Activated CD4-positive, alpha-beta T cell treated with anti-CD3 and anti-CD28 coated beads for 36 hours (primary cell): Measurements from ENCODE around the gene LPCAT3. TPM values are rescaled to one million over a fixed set of nuclear protein-coding genes. Genes with fewer than 3 reads are reported as not detected.
A peak's percentile ranks its signal among the peaks of the same experiment; 100 is the strongest.

Source experiments
- ATAC-seq: fragments of 200-7000 bp; cut with Tn5 transposase; one replicate; pipeline ENCODE4 v1.10.0; 2021; ENCODE audit warnings: mild to moderate bottlenecking, moderate library complexity
- CTCF ChIA-PET: fragments of 350-600 bp; sonication (Branson Sonifier 250); formaldehyde crosslinking; loops from one replicate; lab custom pipeline; 2021; ENCODE audit warnings: antibody characterized with exemption; lab: Charles Lee
- POLR2A ChIA-PET: fragments of 350-600 bp; sonication (Branson Sonifier 250); formaldehyde crosslinking; loops from one replicate; lab custom pipeline; 2021; ENCODE audit warnings: antibody characterized with exemption, inconsistent platforms; lab: Charles Lee
- DNase-seq: peaks from one replicate; pipeline ENCODE4 v3.0.0-alpha.2; 2020
- H3K27ac Mint-ChIP-seq: one replicate; pipeline ENCODE4 v1.8.0; 2021; ENCODE audit warnings: mixed read lengths
- H3K27me3 Mint-ChIP-seq: one replicate; pipeline ENCODE4 v1.8.0; 2021; ENCODE audit warnings: mixed read lengths
- H3K36me3 Mint-ChIP-seq: one replicate; pipeline ENCODE4 v1.8.0; 2021; ENCODE audit warnings: low read depth, mixed read lengths
- H3K4me1 Mint-ChIP-seq: one replicate; pipeline ENCODE4 v1.8.0; 2021; ENCODE audit warnings: mixed read lengths
- H3K4me3 Mint-ChIP-seq: one replicate; pipeline ENCODE4 v1.8.0; 2021; ENCODE audit warnings: mild to moderate bottlenecking, moderate library complexity, mixed read lengths
- H3K9me3 Mint-ChIP-seq: one replicate; pipeline ENCODE4 v1.8.0; 2021; ENCODE audit warnings: low read depth, mixed read lengths
- intact Hi-C, 2 experiments: fragments of 100-400 bp; cut with DNase I in 1 of 2; cut with micrococcal nuclease in 1 of 2; formaldehyde crosslinking; loops; one replicate each; pipeline versions ENCODE4 v1.14.2 to v1.15.1; 2022 to 2024; cut with DNase I, micrococcal nuclease
- total RNA-seq, 2 experiments: library from RNA; stranded (reverse); gene quantifications; one replicate each; pipeline ENCODE4 v1.2.3, GENCODE V29; 2021

LPCAT3 gene
- total RNA-seq, 2 experiments from 2014 or later = 20.8 to 28.0 TPM

DNA sequence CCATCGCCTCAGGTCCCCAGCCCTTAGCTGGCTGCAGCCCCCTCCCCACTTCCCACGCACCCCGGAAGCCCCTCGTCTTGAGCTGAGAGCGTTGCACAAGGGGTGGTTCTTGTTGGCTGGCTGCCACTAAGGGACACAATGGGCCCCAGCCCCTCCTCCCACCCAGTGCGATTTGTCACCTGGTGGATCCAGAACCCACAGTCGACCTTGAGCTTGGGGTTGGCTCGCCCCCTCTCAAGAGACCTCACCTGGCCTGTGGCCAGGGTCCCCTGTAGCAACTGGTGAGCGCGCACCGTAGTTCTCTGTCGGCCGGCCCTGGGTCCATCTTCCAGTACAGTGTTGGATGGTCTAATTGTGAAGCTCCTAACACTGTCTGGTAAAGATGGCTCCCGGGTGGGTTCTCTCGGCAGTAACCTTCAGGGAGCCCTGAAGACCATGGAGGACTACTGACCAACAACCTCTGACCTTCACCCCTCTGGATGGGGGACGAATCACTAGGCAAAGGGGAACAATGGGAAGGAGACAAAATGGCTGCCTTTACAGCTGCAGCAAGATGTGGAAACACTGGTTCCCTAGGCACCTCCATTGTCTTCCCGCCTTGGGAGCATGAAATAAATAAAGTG is 54.4 kb downstream of the LPCAT3 start:
- Mint-ChIP-seq H3K27ac (peak overlapping the region; percentile 94), H3K27me3 (no peaks in the 10 kb centered on the region), H3K4me3 (no peak overlapping the region), H3K36me3 (peaks cover 68% of the 10 kb centered on the region), H3K9me3 (no peaks in the 10 kb centered on the region), H3K4me1 (peaks cover 83% of the 10 kb centered on the region)
- intact Hi-C loops = loop anchor here in 1 of 2 experiments (2.0 to 5.0 kb wide), 2 partner anchors 39 to 92 kb away; partner anchors contain the start of gene SPSB2
- ATAC-seq (no peak), DNase-seq (no peak)
- ChIA-PET CTCF (interaction anchor here (0.6 to 9.4 kb wide), 10 partner anchors 9 to 148 kb away, joined by 3 to 237 read pairs (median 8); partner anchors contain the start of genes C12orf57, CDCA3, PTPN6 and RNU7-1), POLR2A (interaction anchor here (2.5 kb wide), 1 partner anchor 20 kb away, joined by 21 read pairs; the partner anchor contains the start of genes C12orf57 and RNU7-1)

DNA sequence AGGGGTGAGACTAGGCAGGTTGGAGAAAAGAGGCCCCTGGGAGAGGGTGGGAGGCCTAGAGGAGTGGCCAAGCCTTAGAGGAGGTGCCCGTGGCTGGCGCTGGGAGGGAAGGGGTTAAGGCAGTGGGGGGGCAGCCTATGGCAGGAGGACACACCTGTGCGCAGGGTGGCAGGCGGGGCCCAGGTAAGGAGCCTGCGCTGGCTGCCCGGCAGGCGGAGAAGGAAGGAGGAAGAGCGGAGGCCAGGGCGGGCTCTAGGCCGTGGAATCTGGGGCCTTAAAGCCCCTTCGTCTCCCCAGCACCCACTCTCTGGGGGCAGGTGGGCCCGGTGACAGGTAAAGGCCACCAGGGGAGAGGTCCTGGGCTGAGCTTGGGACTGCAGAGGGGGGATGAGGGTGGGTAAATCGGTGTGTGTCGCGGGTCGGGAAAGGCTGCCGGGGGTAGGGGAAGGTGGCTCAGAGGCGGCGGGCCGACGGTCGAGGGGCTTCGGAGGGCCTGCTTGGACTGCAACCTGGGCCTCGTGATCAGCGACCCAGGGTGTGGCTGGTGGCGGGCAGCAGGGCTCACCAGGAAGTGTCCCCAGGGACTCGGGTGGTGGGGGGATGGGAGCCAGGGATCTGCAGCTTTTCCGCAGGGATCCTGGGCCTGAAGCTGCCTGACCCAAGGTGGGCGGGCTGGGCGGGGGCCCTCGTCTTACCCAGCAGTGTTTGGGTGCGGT is 55.1 kb downstream of the LPCAT3 start:
- H3K4me1 Mint-ChIP-seq = peaks cover 83% of the 10 kb centered on the region
- ChIA-PET POLR2A (interaction anchor here (2.5 to 8.1 kb wide), 2 partner anchors 17 to 19 kb away, joined by 21 to 142 read pairs; partner anchors contain the start of genes C12orf57 and RNU7-1), CTCF (interaction anchor here (0.9 to 9.4 kb wide), 3 partner anchors 8 to 82 kb away, joined by 3 to 237 read pairs (median 12); partner anchors contain the start of genes C12orf57, PTPN6 and RNU7-1)
- no peak for ATAC-seq
- H3K4me3 Mint-ChIP-seq = no peak overlapping the region
- H3K27me3 Mint-ChIP-seq = no peaks in the 10 kb centered on the region
- DNase-seq = no peak
- H3K27ac Mint-ChIP-seq = peak overlapping the region; percentile 99
- peaks cover 68% of the 10 kb centered on the region for H3K36me3 Mint-ChIP-seq
- intact Hi-C loops = loop anchor here in 1 of 2 experiments (5.0 kb wide), 1 partner anchor 91 kb away; the partner anchor contains the start of gene SPSB2
- no peaks in the 10 kb centered on the region for H3K9me3 Mint-ChIP-seq

DNA sequence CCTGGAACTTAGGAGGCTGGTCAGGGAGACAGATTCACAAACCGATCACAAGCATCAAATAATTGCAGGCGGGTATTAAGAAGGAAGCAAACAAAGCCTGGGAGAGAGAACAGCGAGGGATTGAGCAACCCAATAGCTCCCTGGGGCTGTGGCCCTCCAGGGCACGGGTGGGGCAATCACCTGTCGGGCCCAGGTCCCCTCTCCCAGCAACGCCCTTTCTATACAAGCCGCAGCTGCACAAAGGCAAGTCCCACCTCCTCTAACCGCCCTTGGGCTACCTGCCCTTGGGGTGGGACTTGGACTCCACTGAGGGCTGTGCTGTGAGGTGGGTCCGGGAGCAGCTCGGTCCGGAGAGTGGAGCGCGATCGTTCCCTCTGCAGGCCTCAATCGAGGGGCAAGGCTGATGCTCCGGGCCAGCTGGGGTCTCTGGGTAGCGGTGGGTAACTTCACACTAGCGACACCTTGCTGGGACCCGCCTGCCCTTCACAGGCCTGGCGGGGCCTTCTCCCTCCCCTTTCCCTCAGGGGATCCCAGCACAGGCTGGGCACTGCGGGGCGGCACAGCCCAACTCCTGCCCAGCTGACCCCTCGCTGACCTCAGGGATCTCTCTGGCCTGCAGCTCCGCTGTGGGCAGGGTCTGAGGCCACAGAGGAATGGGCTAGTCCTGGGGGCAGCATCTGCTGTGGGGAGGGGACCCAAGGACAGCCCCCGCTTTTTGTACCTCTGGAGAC is 55.8 kb downstream of the LPCAT3 start:
- peaks cover 84% of the 10 kb centered on the region for H3K4me1 Mint-ChIP-seq
- DNase-seq (no peak), ATAC-seq (no peak)
- peak overlapping the region; percentile 99 for H3K27ac Mint-ChIP-seq
- no peaks in the 10 kb centered on the region for H3K27me3 Mint-ChIP-seq
- peaks cover 69% of the 10 kb centered on the region for H3K36me3 Mint-ChIP-seq
- H3K4me3 Mint-ChIP-seq = peak overlapping the region; percentile 77
- no peaks in the 10 kb centered on the region for H3K9me3 Mint-ChIP-seq
- intact Hi-C loops = loop anchor here in 1 of 2 experiments (5.0 kb wide), 1 partner anchor 90 kb away; the partner anchor contains the start of gene SPSB2
- ChIA-PET CTCF (interaction anchor here (0.6 to 9.4 kb wide), 9 partner anchors 14 to 93 kb away, joined by 3 to 237 read pairs (median 5); partner anchors contain the start of genes C12orf57, PTPN6 and RNU7-1), POLR2A (interaction anchor here (0.6 to 8.1 kb wide), 6 partner anchors 10 to 24 kb away, joined by 3 to 142 read pairs (median 4); partner anchors contain the start of genes C12orf57, PTPN6 and RNU7-1)

DNA sequence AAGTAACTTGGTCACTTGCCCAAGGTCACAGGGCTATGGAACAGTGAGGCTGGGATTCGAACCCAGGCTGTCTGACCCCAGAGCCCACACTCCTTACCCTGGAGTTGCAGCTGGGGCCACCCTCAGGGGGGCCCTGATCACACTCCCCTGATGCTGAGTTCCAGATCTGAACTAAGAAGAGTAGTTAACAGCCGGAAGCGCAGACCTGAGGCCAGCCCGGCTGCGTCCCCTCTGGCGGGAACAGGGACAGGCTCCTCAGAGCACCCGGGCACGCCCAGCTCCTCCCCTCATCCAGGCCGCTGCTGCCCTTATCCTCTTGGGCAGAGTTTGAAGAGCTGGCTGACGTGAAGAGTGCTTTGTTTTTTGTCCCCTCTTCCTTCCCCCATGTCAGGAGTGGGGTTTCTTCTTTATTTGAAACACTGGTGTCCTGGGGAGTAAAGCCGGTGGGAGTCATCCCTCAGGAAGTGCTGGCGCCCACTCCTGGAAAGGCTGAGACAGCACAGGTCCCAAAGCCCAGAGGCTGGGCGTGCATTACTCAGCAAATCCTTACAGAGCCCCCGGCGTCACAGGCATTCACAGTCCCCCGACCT is 56.5 kb downstream of the LPCAT3 start:
- Mint-ChIP-seq H3K4me3 (peak overlapping the region; percentile 77), H3K36me3 (peaks cover 70% of the 10 kb centered on the region), H3K27ac (peak overlapping the region; percentile 99), H3K9me3 (no peaks in the 10 kb centered on the region), H3K4me1 (peaks cover 86% of the 10 kb centered on the region), H3K27me3 (no peaks in the 10 kb centered on the region)
- DNase-seq (peak; percentile 73), ATAC-seq (peak; percentile 39)
- ChIA-PET CTCF (interaction anchor here (0.5 to 9.4 kb wide), 12 partner anchors 14 to 303 kb away, joined by 3 to 237 read pairs (median 4); partner anchors contain the start of genes C12orf57, PTPN6 and RNU7-1), POLR2A (interaction anchor here (0.6 to 8.1 kb wide), 10 partner anchors 10 to 616 kb away, joined by 3 to 142 read pairs (median 3); partner anchors contain the start of genes C12orf57, PTPN6 and RNU7-1)
- intact Hi-C loops = loop anchor here (1.0 to 5.0 kb wide), 6 partner anchors 8 to 89 kb away; partner anchors contain the start of genes C12orf57 (in 2 of the 2), SPSB2 (in 2 of the 2), ATN1 (in 1 of the 2) and EMG1 (in 1 of the 2)

DNA sequence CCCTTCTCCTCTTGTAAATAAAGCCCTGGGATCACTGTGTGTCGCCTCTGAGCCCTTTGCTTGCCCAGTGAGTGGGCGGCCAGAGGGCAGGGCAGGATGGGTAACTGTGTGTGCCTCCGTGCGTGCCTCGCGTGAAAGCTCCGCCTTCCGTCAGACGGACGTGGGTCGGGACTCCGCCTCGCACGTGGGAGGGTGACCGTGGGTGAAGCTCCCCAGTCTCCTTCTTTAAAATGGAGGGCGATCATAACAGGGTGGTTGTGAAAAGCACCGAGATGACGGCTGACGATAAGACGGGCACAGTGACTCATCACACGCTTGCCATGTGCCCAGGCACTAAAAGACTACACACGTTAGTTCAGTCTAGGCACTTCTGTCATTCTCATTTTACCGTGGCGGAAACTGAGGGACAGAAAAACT is 57.0 kb downstream of the LPCAT3 start:
- H3K27ac Mint-ChIP-seq = peak overlapping the region; percentile 99
- ChIA-PET CTCF (interaction anchor here (0.5 to 9.4 kb wide), 10 partner anchors 13 to 303 kb away, joined by 3 to 237 read pairs (median 4); partner anchors contain the start of genes C12orf57, PTPN6 and RNU7-1), POLR2A (interaction anchor here (0.7 to 8.1 kb wide), 10 partner anchors 9 to 615 kb away, joined by 3 to 142 read pairs (median 3); partner anchors contain the start of genes C12orf57, PTPN6 and RNU7-1)
- H3K9me3 Mint-ChIP-seq = no peaks in the 10 kb centered on the region
- peaks cover 89% of the 10 kb centered on the region for H3K4me1 Mint-ChIP-seq
- intact Hi-C loops = loop anchor here (1.0 to 5.0 kb wide), 6 partner anchors 8 to 89 kb away; partner anchors contain the start of genes C12orf57 (in 2 of the 2), SPSB2 (in 2 of the 2), ATN1 (in 1 of the 2) and EMG1 (in 1 of the 2)
- peaks cover 71% of the 10 kb centered on the region for H3K36me3 Mint-ChIP-seq
- ATAC-seq (peak; percentile 74), DNase-seq (peak; percentile 95)
- no peaks in the 10 kb centered on the region for H3K27me3 Mint-ChIP-seq
- H3K4me3 Mint-ChIP-seq = peak overlapping the region; percentile 77

DNA sequence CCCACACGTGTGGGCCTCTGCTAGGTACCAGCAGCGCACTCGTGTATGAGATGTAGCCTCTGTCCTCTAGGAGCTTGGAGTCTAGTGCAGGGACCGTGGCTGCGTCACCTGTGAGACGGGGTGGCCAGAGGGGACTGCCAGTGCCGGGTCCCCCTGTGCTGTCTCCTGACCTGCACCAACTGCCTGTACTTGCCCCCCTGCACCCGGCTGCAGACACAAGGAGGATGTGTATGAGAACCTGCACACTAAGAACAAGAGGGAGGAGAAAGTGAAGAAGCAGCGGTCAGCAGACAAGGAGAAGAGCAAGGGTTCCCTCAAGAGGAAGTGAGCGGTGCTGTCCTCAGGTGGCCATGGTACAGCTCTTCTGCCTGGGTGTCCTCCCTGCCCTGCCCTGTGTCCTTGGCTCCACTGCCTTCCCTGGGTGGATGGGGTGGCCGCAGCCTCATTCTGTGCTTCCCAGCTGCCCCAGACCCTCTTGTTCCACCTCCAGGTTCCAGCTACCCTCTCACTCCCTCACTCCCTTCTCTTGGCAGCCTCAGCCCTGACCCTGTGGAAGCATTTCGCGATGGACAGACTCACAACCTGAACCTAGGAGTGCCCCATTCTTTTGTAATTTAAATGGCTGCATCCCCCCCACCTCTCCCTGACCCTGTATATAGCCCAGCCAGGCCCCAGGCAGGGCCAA is 57.5 kb downstream of the LPCAT3 start:
- Mint-ChIP-seq H3K27ac (peak overlapping the region; percentile 99), H3K4me3 (peak overlapping the region; percentile 77), H3K9me3 (no peaks in the 10 kb centered on the region), H3K27me3 (no peaks in the 10 kb centered on the region), H3K36me3 (peaks cover 73% of the 10 kb centered on the region), H3K4me1 (peaks cover 89% of the 10 kb centered on the region)
- ATAC-seq = peak; percentile 7
- ChIA-PET CTCF (interaction anchor here (1.2 to 9.4 kb wide), 6 partner anchors 13 to 302 kb away, joined by 3 to 237 read pairs (median 6); partner anchors contain the start of genes C12orf57, PTPN6 and RNU7-1), POLR2A (interaction anchor here (0.7 to 8.1 kb wide), 9 partner anchors 9 to 615 kb away, joined by 3 to 142 read pairs (median 3); partner anchors contain the start of genes C12orf57 and RNU7-1)
- intact Hi-C loops = loop anchor here (1.0 to 5.0 kb wide), 6 partner anchors 7 to 88 kb away; partner anchors contain the start of genes C12orf57 (in 2 of the 2), SPSB2 (in 2 of the 2), ATN1 (in 1 of the 2) and EMG1 (in 1 of the 2)
- DNase-seq = peak; percentile 57

DNA sequence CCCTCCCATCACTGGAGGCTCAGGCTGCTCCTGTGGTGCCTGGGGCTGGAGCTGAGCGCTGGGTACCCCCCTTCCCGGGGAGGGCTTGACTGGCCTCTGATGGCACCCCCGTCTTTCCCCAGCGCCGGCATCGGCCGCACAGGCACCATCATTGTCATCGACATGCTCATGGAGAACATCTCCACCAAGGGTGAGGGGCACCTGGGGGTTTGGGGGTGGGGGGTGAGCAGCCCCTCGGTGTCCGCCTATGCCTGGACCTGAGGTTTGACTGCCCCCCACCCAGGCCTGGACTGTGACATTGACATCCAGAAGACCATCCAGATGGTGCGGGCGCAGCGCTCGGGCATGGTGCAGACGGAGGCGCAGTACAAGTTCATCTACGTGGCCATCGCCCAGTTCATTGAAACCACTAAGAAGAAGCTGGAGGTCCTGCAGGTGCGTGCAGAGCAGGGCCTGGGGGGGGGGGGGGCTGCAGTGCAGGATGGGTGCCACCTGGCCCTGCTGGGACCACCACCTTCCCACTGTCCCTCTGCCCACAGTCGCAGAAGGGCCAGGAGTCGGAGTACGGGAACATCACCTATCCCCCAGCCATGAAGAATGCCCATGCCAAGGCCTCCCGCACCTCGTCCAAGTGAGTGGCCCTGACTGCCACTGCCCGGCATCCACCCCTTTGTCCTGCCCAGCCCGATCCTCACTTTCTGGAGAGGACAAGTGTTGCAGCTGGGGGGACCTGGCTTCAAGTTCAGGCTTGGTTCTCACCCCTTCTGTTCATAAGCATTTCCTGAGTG is 58.3 kb downstream of the LPCAT3 start:
- Mint-ChIP-seq H3K9me3 (no peaks in the 10 kb centered on the region), H3K27ac (peak overlapping the region; percentile 99), H3K4me1 (peaks cover 88% of the 10 kb centered on the region), H3K27me3 (no peaks in the 10 kb centered on the region), H3K36me3 (peaks cover 72% of the 10 kb centered on the region), H3K4me3 (peak overlapping the region; percentile 77)
- DNase-seq (no peak), ATAC-seq (no peak)
- intact Hi-C loops = loop anchor here (5.0 to 10.0 kb wide), 2 partner anchors 88 to 975 kb away; partner anchors contain the start of genes SLC2A3 (in 1 of the 2) and SPSB2 (in 1 of the 2)
- ChIA-PET CTCF (interaction anchor here (2.1 to 9.4 kb wide), 2 partner anchors 12 to 34 kb away, joined by 10 to 237 read pairs; partner anchors contain the start of genes C12orf57, PTPN6 and RNU7-1), POLR2A (interaction anchor here (1.1 to 8.1 kb wide), 4 partner anchors 8 to 24 kb away, joined by 3 to 142 read pairs (median 8); partner anchors contain the start of genes C12orf57 and RNU7-1)

DNA sequence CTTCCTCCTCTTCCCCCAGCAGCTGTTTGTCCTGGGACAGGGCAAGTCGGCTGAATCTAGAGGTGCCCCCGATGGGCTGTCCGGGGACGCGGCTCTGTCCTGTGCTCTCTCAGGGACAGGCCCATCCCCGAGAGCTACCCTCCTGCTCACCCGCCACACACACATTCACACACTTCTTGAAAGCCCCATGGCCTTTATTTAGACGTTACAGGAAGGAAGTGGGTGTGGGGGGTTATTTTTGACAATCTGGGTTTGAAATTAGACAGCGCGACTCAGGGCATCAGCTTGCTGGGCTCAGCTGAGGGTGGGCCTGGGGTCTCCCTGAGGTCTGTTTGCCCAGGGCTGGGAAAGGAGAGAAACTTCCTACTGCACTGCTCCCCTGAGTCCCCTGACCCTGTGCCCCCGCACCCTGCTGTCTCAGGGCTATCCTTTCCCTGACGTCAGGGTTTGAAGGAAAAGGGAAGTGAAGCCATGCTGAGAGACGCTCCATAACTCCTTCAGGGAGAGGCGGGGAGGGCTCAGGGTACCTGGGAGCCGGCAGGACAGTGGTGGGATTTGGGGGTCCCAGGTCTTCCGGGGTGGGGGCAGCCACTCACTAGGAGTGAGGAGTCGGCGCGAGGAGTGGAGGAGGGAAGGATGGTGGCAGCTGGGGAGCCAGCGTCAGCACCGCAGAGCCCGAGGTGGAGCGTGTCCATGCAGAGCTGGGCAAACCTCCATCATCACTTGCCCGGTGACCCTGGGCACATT is 59.0 kb downstream of the LPCAT3 start:
- ChIA-PET POLR2A (interaction anchor here (0.7 to 8.1 kb wide), 3 partner anchors 14 to 498 kb away, joined by 3 to 142 read pairs (median 5); partner anchors contain the start of genes C12orf57 and RNU7-1), CTCF (interaction anchor here (0.8 to 9.4 kb wide), 6 partner anchors 9 to 84 kb away, joined by 3 to 237 read pairs (median 4); partner anchors contain the start of genes C12orf57, PTPN6 and RNU7-1)
- intact Hi-C loops = loop anchor here in 1 of 2 experiments (10.0 kb wide), 1 partner anchor 976 kb away; the partner anchor contains the start of gene SLC2A3
- H3K27ac Mint-ChIP-seq = peak overlapping the region; percentile 99
- no peaks in the 10 kb centered on the region for H3K27me3 Mint-ChIP-seq
- ATAC-seq (peak; percentile 51), DNase-seq (peak; percentile 82)
- peak overlapping the region; percentile 77 for H3K4me3 Mint-ChIP-seq
- no peaks in the 10 kb centered on the region for H3K9me3 Mint-ChIP-seq
- peaks cover 74% of the 10 kb centered on the region for H3K36me3 Mint-ChIP-seq
- peaks cover 88% of the 10 kb centered on the region for H3K4me1 Mint-ChIP-seq
